H4 (cell line): ENCODE results near the gene PAX3. TPM values are rescaled to one million over a fixed set of nuclear protein-coding genes. Genes with fewer than 3 reads are reported as not detected.

Source experiments
- DNase-seq: peaks from one replicate; pipeline ENCODE4 v3.0.0-alpha.2; 2015; ENCODE audit warnings: low spot score
- total RNA-seq: library from RNA; depleted of rRNA; stranded (reverse); fragments of >200 nt; shearing (Covaris generic); gene quantifications from 2 replicates; pipeline ENCODE4 v1.2.3, GENCODE V29; 2014

Gene PAX3
- total RNA-seq, 1 experiment from 2014 or later: 5.5 TPM

DNA sequence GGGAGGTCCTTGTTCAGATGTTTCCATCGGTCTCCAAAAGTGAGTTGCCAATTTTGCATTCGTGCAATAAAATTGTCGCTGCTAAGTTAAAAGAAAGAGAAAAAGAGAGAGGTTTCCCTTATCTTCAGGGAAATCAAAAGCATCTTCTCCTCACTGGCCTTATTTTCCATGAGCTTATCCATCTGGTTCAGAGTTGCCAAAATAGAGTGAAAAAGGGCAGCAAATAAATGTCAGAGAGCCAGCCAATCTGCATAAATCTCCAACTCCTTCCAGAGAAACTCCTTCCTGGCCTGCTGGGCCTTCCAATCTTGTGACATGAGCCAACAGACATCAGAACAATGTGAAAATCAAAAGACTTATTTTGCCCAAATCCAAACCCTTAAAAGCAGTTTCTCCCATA lies 28.4 kb downstream of the PAX3 start:
- DNase-seq: no peak

- no peak for DNase-seq
These were observed 29.7 kb downstream of the PAX3 start for GRCh38 chr2:222269132-222269531.

GRCh38 chr2:222268311-222268990 lies 30.3 kb downstream of the PAX3 start:
- DNase-seq: no peak

- no peak for DNase-seq
These were observed 33.9 kb downstream of the PAX3 start for GRCh38 chr2:222264791-222265320.

DNA sequence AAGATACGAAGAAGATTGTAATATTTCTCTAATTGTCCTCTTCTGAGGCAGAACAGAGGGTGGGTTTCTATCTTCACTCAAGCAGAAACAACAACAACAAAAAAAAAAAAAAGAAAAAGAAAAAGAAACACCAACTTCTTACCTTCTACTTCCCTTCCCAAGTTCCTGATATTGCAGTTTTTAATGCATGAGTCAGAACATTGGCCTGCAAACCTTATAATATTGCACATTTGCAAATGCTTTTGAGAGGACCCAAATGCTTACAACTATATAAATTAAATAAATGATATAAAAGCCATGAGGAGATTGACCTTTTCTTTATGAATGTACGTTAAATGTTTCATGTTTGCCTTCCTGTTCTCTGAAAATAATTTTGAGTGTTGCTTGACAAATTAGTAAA lies 37.3 kb downstream of the PAX3 start:
- DNase-seq: no peak

- no peak for DNase-seq
These were observed 41.2 kb downstream of the PAX3 start for GRCh38 chr2:222257645-222258044.

DNA sequence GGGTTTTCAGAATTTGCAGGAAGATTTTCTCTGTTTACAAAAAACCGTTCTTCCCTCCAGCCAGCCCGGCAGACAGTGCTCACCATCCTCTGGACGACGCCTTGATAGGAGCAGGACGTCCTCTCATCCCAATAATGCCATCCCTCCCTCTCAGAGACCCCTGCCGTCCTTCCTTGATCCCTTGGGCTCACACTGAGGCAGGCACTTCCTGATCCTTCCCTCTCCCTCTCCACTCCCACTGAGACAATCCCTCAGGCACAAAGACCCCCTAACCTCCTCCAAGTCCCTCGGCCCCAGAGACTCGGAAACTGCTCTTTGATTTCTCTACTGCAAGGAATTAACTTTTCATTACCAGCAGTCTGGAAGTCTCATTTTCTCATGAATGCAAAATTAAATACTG lies 42.5 kb downstream of the PAX3 start:
- DNase-seq: no peak

GRCh38 chr2:222255090-222255489 lies 43.7 kb downstream of the PAX3 start:
- no peak for DNase-seq

- DNase-seq: no peak
These were observed 48.5 kb downstream of the PAX3 start for GRCh38 chr2:222250313-222250712.

DNA sequence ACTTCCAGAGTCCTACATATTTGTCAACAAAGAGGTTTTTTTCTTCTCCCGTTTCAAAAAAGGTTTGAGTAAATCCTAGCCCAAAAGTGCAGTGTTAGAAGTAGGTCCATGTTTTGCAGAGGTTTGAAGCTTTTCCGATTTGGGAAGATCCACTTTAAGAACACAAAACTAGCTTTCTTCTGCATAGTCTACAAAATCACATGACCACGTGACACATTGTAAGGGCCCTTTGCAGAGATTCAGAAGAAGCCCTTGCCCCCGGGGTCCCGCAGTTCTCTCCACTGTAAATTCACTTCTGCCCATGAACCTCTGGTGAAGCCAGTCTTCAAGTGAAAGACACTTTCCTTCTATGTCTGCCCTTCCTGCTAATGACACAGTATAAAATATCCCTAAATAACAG lies 49.4 kb downstream of the PAX3 start:
- no peak for DNase-seq

GRCh38 chr2:222248818-222249217 lies 50.0 kb downstream of the PAX3 start:
- DNase-seq: no peak

DNA sequence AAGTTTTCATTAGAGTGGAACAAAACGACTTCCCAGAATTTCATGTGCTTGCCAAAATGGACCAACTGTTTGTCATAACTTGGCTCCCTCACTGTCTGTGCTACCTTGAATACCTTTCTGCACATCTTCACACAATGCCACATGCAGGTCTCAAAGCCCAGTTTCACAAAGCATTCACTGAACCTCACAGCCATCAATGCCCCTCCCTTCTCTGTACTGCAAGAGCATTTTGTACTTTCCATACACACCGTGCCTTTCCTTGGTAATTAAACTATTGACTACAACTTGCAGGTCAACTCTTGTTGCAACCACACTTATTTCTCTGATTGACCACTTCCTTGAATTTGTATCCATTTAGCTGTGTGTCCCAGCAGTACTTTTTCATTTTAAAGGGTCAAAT lies 50.5 kb downstream of the PAX3 start:
- DNase-seq: no peak

GRCh38 chr2:222242532-222242931 lies 56.3 kb downstream of the PAX3 start:
- no peak for DNase-seq

DNA sequence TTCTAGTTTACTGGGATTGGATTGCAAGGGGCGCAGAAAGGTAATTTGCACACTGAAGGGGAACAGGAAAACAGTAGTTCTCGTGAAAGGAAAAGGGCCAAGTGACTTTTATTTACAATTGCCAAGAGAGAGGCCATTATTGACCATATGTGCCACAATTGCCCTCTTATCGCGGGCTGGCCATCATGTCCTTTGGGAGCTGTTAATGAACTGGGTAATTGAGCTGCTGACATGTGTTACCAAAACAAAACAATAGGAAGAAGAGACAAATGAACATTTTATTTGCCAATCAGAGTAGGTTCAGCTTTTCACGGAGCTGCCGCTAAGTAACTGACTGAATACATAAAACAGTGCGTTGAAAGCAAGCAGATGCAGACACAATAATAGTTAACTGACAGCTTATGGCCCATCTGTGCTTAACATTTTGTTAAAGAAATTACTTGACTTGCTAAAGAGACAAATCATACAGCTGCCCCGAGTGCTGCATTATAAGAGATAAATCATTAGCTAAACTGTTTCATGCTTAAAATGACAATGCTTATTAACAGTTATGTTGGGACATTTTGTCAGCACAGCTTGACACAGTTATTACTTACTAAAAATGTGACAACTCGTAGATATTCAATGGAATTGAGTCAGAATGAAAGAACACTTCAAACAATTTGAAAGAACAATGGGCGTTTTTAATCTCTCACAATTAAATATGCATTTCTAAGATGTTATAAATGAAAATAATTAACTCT lies 57.5 kb downstream of the PAX3 start:
- no peak for DNase-seq

- DNase-seq: no peak
These were observed 58.1 kb downstream of the PAX3 start for GRCh38 chr2:222240676-222241049.

DNA sequence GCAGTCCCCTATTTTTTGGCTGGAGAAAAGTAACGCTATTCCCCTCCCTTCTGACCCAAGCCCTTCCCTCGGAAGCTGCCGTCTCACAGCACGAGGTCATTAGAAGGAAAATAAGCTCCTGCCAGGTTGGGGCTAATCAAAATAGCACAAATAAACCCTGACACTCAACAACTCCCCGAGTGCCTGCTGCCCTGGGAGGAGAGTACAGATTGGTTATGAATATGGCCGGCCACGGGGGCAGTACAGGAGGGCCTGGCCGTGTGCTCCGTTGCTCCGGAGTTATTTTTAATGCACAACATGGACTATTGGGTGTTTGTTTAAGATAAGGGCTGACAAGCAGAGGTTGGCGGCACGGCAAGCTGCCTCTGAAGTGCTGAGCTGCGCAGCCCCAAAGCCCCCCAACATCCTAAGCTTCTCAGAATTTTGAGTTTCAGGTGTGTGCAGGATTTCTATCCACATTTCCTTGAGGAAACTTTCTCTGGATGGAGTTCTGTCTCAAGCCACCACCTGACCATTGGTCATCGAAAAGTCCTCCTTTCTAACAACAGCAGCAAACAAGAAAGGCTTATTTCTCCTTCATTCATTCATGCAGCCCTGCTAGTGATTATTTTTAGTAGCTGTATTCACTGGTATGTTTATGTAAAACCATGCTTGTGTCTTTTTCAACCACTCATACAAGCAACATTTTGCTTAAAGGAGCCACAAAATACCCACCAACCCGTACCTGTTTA lies 58.7 kb downstream of the PAX3 start:
- DNase-seq: no peak

DNA sequence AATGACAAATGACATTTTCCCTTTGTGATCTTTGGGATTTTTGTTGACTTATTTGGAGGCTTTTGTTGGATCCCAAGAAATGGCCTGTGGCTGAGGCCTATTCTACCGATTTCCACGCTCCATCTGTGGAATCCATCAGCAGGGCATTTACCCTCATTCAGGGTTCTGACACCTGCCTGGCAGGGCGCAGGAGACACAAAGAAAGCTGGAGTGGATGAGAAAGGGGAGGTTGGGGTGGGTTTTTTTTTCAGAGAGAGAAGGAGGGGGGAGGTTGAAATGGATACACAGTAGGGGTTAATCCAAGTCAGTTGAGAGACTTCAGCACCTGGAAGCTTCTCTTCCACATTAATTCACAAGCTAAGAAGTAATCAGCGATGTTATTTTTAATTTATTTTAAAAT lies 59.7 kb downstream of the PAX3 start:
- DNase-seq: no peak

GRCh38 chr2:222238072-222238471 lies 60.7 kb downstream of the PAX3 start:
- no peak for DNase-seq

DNA sequence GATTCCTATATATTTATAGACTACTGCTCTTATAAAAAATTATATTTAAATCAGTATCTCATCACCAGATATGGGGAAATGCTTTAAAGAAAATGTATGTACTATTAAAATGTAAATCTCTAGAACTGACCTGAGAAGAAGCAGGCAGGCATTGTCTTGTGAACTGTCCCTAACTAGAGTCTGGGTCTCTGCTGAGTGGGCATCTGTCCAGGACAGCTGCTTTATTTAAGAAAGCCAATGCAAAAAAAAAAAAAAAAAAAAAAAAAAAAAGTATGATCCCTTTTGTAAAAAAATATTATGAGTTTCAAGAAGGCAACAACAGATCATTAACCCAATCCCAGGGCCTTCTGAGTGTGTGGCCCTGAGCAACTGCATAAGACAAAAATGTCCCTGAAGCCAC lies 66.0 kb downstream of the PAX3 start:
- no peak for DNase-seq

DNA sequence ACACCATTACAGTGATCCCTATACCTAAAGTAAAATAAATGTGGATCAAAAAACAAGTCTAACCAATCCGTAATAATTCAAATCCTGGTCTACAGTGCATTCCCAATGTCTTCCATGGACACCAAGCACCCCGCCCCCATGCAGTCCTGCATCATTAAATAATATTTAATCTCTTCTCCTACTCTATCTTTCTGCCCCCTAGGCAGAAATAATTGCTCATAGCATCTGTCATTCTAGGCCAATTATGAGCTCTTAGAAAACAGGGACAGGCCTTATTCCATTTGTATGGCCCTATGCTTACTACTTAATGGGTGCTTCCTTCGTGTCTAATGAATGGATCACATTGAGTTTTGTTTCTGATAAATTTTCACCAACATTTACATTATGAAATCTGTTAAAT lies 66.4 kb downstream of the PAX3 start:
- DNase-seq: no peak

DNA sequence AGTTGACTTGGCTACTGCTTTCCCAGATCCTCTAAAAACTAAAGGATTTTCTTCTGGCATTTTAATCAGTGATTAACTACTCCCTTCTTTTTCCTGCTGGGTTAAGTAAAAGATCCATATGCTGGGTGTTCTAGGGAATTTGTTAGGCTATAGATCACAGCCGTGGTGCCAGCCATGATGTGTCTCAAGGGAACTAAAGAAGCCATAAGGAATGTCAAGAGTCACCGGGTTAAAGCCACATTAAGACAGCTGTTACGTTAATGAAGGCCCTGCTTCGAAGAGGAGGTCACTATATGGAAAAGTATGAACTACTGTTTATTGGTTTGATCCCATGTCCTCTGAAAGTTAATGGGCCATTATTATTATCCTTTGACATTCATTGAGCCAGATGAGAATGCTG lies 70.7 kb downstream of the PAX3 start:
- no peak for DNase-seq

DNA sequence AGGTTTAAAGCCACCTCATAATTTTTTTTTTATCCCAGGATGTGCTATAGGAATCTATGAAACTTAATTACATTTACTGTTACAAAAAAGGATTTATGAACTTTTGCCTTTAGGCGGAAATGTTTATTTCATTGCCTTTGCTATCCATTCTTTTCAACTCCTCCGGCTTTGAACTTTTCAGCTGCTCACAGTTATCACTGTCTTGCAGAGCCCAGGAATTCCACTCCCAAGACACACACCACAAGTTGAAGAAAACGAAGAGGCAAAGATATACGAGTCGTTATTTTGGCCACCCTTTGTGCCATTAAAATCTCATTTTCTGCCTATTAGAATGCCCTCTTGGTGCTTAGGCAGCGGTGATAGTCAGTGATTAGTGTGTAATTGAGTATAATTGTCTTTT lies 80.0 kb downstream of the PAX3 start:
- no peak for DNase-seq

DNA sequence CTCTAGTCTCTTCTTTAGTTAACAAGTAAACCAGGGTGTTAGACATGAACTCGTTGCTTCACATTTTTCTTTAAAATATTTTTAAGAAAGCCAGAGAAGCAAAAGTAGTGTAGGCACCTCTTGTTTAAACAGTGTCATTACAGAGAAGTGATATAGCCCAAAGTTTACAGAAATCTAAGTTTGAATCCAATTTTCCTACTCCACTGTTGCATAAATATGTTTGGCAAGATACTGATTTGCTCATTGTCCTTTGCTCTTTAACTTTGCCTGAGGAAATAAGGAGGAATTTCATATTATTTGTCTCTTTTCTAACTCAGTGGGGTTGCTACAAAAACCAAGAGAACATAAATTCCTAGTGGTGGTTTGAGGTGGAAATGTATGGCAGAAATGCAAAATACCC lies 81.1 kb downstream of the PAX3 start:
- no peak for DNase-seq
